HG02943 (cell line): Measurements from ENCODE around the gene RBPJL.
"Not testable (repeated sequence)": the region's sequence is repeated elsewhere in the genome, so short reads cannot be mapped to it uniquely, and the experiment has no call there.

Experiments
- ATAC-seq: cut with Tn5 transposase; IDR thresholded peaks from one replicate; pipeline ENCODE4 v1.9.1; 2021; ENCODE audit warnings: mild to moderate bottlenecking, low read depth, moderate library complexity; ENCODE audit not compliant: unreplicated experiment

RBPJL gene

GRCh38 chr20:45341579-45341938 lies 34.9 kb downstream of the RBPJL start:
- no peak for ATAC-seq

GRCh38 chr20:45341939-45342854 lies 35.6 kb downstream of the RBPJL start:
- no peak for ATAC-seq

- no peak for ATAC-seq
Measured at GRCh38 chr20:45342855-45343531, 36.4 kb downstream of the RBPJL start.

- no peak for ATAC-seq
Measured at GRCh38 chr20:45343532-45344167, 37.0 kb downstream of the RBPJL start.

GRCh38 chr20:45344168-45344860 lies 37.7 kb downstream of the RBPJL start:
- ATAC-seq = no peak

GRCh38 chr20:45345104-45345936 lies 38.7 kb downstream of the RBPJL start:
- ATAC-seq = no peak

- no peak for ATAC-seq
Measured at GRCh38 chr20:45346291-45346718, 39.7 kb downstream of the RBPJL start.

- no peak for ATAC-seq
Measured at GRCh38 chr20:45346851-45347250, 40.2 kb downstream of the RBPJL start.

GRCh38 chr20:45347297-45347935 lies 40.8 kb downstream of the RBPJL start:
- ATAC-seq = no peak

- no peak for ATAC-seq
Measured at GRCh38 chr20:45347936-45348778, 41.5 kb downstream of the RBPJL start, which contains the start of gene SDC4. Gene SDC4 (minus strand): TSS chr20:45348424. CDS start chr20:45348384, 40 bp downstream.

GRCh38 chr20:45350217-45350616 lies 43.6 kb downstream of the RBPJL start:
- no peak for ATAC-seq

- ATAC-seq = not testable (repeated sequence)
Measured at GRCh38 chr20:45350795-45351194, 44.2 kb downstream of the RBPJL start.

- ATAC-seq = no peak
Measured at GRCh38 chr20:45352729-45353128, 46.1 kb downstream of the RBPJL start.

GRCh38 chr20:45353746-45354145 lies 47.1 kb downstream of the RBPJL start:
- ATAC-seq = no peak

- ATAC-seq = no peak
Measured at GRCh38 chr20:45354423-45355208, 48.0 kb downstream of the RBPJL start.

- ATAC-seq = no peak
Measured at GRCh38 chr20:45355209-45356084, 48.8 kb downstream of the RBPJL start.
